Renal pelvis (tissue), 4 donors: ENCODE results near the gene SPINT1. TPM values are rescaled to one million over a fixed set of nuclear protein-coding genes. Genes with fewer than 3 reads are reported as not detected.
"Not testable (repeated sequence)": the region's sequence is repeated elsewhere in the genome, so short reads cannot be mapped to it uniquely, and the experiment has no call there.

Experiments
- DNase-seq: peaks from one replicate; pipeline ENCODE4 v3.0.0-alpha.2; 2013
- polyA plus RNA-seq, 3 donors: library from polyadenylated mRNA; unstranded; fragments of 120-200 nt; gene quantifications; one replicate each; pipeline ENCODE4 v1.2.1, GENCODE V29; 2013; ENCODE audit not compliant: insufficient read length in 3 of 3

The SPINT1 gene
- polyA plus RNA-seq, 3 donors: 72.4 to 75.5 (median 73.6) TPM

GRCh38 chr15:40855706-40856234, 11.9 kb downstream of the SPINT1 start:
- no peak for DNase-seq

GRCh38 chr15:40856746-40857145, 12.9 kb downstream of the SPINT1 start:
- DNase-seq: no peak

- peak; percentile 81 for DNase-seq
These were observed 13.9 kb downstream of the SPINT1 start for GRCh38 chr15:40857601-40858341.

- no peak for DNase-seq
These were observed 14.9 kb downstream of the SPINT1 start for GRCh38 chr15:40858706-40859105.

- peak; percentile 79 for DNase-seq
These were observed 15.5 kb downstream of the SPINT1 start for GRCh38 chr15:40859206-40859851.

GRCh38 chr15:40861147-40861546, 17.3 kb downstream of the SPINT1 start:
- not testable (repeated sequence) for DNase-seq

GRCh38 chr15:40863660-40864270, 19.9 kb downstream of the SPINT1 start:
- no peak for DNase-seq

- no peak for DNase-seq
These were observed 23.4 kb downstream of the SPINT1 start for GRCh38 chr15:40867199-40867598.

GRCh38 chr15:40869686-40870085, 25.8 kb downstream of the SPINT1 start:
- DNase-seq: no peak

GRCh38 chr15:40870716-40871115, 26.9 kb downstream of the SPINT1 start:
- no peak for DNase-seq

GRCh38 chr15:40871749-40872617, 28.1 kb downstream of the SPINT1 start:
- DNase-seq: no peak

GRCh38 chr15:40872791-40873693, 29.2 kb downstream of the SPINT1 start:
- no peak for DNase-seq

GRCh38 chr15:40873694-40874561, 30.1 kb downstream of the SPINT1 start, which contains the start of gene RHOV:
Gene RHOV, minus strand, starts transcription at chr15:40874234. Its CDS starts 95 bp downstream, at chr15:40874139.
- peak; percentile 76 for DNase-seq

GRCh38 chr15:40875991-40876730, 32.3 kb downstream of the SPINT1 start:
- no peak for DNase-seq

- no peak for DNase-seq
These were observed 33.8 kb downstream of the SPINT1 start for GRCh38 chr15:40877694-40878093.

GRCh38 chr15:40878785-40879184, 34.9 kb downstream of the SPINT1 start:
- no peak for DNase-seq

- no peak for DNase-seq
These were observed 35.8 kb downstream of the SPINT1 start for GRCh38 chr15:40879609-40880008.

GRCh38 chr15:40881351-40881750, 37.5 kb downstream of the SPINT1 start:
- no peak for DNase-seq

GRCh38 chr15:40886586-40886985, 42.7 kb downstream of the SPINT1 start:
- no peak for DNase-seq
